ENCODE results near the gene IL22RA1.

The IL22RA1 gene

DNA sequence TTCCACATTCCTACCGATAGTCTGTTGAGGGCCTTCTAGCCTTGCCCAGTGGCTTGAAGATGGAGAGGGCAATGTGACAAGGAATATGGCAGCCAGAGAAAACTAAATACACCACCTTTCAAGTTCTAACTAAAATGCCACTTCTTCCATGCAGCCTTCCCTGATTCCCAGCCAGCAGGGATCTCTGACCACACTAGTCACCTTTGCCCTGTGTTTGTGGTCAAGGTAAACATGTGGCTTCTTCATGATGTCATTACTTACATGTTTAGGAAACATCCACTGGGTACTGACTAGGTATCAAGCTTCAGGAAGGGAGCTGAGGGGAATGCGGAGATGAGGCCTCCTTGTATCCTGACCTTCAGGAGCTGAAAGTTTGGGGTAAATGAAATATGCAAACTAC is 22.6 kb upstream of the IL22RA1 start:
- DNase-seq (ENCODE audit: low read depth in 2 of 2): no peak

DNA sequence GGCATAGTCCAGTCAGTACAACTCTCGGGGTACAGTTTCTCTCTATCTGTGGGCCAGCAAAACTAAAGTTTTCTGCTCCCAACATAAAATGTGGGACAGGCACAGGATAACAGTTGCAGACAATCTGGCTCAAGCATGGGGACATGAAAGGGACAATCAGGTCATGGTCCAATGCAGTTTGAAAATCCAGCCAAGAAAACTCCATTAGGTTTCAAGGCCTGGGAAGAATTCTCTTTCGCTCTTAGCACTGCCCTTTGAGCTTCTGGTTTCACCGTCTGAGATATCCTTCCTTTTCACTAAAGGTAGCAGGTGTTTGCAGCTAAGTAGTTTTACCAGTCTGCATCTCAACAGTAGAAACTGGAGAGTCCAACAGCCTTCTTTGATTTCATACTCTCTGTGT is 21.1 kb upstream of the IL22RA1 start:
- DNase-seq (ENCODE audit: low read depth in 2 of 2): no peak

DNA sequence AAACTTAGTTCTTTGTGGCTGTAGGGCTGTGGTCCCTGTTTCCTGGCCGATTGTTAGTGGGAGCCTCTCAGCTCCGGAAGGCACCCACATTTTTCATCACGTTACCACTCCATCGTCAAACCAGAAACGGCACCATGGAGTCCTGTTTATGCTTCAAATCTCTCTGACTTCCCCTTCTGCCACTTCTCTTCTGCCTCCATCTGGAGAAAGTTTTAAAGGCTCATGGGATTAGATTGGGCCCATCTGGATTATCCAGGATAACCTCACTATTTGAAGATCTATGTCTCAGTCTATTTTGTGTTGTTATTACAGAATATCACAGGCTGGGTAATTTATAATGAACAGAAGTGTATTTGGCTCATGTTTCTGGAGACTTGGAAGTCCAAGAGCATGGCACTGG is 19.3 kb upstream of the IL22RA1 start:
- DNase-seq (ENCODE audit: low read depth in 2 of 2): no peak

DNA sequence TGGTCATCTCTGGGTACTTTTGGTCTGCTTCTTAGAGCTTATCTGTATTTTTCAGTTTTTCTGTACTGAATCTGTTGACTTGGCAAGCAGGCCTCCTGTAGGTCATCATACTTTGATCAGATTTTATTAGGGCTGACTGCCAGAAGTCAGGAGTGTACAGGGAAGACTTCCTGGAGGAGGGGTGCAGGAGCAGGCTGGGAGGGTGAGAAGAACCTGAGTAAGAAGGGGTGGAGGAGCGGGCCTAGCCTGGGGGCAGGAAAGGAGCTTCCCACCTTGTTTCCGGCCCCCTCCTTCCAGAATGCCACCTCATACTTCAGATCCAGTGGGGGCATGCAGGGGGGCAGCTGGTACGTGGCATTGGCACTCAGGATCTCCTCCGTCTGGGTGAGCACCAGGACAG is 18.3 kb upstream of the IL22RA1 start:
- DNase-seq (ENCODE audit: low read depth in 2 of 2): no peak

DNA sequence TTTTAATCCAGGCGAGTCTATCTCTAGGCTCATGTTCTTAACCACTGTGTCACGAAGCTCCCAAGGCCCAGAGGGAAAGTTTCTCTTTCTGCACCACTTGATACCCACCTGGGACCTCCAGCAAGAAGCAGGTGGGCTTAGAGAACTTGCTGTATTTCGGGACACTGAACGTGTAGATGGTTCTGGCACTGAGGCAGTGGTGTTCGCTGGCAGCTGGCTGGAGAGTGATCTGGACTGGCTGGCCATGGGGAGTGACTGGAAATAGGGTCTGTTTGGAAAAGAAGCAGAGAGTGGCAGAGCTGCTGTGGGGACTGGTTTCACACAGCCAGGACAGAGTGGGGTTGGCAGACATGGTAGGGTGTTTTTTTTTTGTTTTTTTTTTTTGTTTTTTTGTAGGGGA is 16.4 kb upstream of the IL22RA1 start:
- DNase-seq (ENCODE audit: low read depth in 2 of 2): no peak

DNA sequence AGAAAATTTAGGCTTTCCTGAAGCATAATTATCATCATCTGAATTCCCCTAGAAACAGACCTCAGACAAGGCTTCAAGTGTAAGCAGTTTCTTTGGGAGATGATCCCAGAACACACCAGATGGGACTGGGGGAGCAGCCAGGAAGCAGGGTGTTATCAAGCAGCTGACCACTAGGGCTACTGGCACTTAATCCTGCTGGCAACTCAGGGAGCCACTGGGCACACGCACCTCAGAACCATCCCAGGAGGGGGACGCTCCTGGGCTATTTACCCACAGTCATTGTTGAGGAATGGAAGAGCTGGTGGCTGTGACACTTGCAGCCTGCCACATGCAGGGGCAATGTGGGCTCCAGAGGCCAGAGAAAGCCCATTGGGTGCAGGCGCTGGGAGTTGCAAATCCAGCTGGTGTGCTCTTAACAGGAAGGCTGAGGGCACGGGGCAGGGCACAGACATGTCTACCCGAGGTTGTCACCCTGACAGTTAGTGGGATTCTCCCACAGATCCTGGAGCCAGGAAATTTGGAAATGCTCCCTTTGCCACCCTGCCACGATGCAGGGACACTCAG is 15.1 kb upstream of the IL22RA1 start:
- no peak for DNase-seq (ENCODE audit: low read depth in 2 of 2)

DNA sequence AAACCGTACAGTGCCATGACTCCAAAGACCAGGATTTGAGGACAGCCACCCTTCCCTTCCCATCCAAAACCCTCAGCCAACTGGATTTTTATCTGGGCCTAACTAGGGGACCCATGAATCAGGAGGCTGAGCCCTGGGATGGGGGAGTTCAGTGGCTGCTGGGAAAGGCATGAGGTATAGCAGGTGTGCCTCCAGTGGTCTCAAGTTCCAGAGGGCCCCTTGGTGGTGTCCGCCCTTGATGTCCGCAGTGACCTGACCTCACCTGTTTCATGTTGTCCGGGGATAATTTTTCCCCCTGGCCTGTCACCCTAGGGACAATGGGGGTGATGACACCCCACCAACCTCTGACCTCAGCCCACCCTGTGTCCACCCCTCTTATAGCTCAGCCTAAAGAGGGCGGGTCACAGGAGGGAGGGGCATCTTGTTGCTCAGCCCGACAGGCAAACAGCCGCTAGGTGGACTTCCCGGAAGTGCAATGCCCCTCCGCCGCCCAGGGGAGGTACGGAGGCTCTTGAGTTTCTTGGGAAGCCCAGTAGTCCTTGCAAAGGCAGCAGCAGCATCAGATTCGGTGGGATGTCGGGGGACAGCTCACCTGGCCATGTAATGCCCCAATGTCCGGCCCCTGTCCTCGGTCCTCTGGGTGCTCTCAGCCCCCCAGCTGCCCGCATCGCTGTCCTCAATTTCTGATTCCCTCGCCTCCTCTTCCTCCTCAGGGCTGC is 13.8 kb upstream of the IL22RA1 start:
- no peak for DNase-seq (ENCODE audit: low read depth in 2 of 2)

DNA sequence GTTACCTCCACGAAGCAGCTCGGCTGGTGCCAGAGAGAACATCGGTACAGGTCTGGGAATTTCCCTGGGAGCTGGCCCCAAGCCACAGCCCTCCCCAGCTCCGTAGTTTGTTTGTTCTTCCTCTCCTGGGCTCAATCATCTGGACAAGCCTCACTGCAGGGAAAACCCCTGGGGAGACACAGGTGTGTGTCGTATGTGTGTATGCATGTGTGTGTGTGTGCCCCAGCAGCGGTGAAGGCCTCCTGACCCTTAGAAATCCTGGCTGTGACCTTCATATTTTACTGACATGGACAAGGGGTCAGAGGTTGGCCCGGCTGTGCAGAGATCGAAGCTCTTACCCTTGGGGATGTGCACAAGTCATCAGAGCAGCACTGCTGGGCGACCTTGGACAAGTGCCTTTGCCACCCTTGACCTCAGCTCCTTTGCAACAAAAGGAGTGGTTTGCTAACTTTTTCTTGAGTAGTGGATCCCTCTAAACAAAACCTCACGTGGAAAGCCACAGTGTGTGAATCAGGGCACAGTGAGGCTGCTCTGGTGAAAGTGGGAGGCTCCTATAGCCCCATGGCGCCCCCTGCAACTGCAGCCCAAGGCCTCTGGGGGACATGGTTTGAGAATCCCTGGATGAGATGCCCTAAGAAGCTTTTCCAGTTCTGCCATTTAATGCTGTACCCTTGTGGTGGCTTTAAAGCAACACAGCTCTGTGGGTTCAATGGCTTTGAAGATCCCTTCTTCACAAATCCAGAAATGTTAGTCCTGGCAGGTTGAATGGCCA is 12.3 kb upstream of the IL22RA1 start:
- DNase-seq (ENCODE audit: low read depth in 2 of 2): no peak

DNA sequence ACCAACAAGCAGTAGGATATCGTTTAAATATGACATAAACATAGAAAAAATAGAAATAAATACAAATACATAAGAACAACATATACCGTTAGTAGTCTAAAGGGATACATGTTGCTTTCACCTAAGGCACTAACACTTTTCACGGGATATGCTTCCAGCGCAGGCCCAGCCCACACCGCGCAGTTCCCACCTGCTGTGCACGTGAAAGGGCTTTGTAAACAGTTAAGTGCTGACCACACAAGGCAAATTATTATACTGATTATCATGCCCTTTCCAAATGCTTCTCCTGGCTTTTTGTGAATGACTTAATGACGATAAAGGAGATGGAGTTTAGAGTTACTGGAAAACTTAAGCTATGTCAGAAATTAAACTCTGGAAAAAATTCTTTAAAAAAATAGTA is 11.3 kb upstream of the IL22RA1 start:
- no peak for DNase-seq (ENCODE audit: low read depth in 2 of 2)

DNA sequence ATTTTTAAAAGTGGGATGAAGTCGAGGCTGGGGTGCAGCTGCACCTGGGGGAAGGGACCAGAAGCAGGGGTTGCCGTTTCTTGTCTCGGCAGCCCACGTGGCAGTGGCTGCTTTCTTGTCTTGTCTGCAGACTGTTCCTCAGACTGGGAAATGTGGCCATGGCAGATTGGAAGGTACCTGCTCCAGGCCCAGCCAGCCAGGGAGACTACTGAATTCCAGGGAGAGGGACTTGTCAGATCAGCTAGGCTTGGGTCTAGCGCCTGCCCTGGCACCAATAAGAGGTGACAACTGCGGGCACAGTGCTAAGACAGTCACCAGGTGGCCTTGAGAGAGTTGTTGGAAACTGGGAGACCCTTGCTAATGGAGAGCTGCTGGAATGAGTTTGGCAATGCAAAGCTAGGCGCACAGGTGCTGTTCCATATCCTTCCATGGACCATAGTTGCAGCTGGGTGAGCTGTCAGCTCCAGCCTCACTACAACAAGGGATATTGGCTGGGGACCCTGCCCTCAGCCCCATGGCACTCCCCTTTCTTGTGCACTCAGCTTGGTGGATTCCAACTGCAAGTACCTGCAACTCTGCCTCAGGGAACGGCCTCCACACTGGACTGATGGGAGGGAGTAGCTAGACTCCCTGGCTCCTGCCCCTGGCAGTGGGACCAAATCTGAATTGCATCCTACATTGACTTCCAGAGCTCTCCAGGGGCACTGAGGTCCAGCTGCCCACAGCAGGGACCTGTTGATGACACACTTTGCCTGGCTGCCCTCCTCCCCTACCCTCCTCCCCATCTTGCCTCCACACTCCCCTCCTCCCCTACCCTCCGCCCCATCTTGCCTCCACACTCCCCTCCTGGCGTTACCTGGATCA is 9.9 kb upstream of the IL22RA1 start:
- no peak for DNase-seq (ENCODE audit: low read depth in 2 of 2)

DNA sequence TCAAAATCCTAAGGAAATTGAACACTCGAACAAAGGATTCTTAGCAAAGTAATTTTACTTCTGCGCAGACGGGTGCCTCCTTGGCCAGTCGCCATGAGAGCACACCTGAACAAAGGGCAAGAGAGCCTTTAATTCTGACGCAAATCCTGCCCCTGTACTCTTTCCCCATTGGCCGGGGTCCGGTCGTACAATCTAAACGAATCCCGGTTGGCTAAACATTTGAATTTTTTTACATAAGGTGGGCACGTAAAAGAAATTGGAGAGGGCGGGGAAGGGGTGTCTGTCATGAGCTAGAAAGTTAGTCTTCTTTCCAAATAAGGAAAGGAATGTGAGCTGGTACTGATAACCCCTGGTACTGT is 8.2 kb upstream of the IL22RA1 start:
- DNase-seq (ENCODE audit: low read depth in 2 of 2): no peak

DNA sequence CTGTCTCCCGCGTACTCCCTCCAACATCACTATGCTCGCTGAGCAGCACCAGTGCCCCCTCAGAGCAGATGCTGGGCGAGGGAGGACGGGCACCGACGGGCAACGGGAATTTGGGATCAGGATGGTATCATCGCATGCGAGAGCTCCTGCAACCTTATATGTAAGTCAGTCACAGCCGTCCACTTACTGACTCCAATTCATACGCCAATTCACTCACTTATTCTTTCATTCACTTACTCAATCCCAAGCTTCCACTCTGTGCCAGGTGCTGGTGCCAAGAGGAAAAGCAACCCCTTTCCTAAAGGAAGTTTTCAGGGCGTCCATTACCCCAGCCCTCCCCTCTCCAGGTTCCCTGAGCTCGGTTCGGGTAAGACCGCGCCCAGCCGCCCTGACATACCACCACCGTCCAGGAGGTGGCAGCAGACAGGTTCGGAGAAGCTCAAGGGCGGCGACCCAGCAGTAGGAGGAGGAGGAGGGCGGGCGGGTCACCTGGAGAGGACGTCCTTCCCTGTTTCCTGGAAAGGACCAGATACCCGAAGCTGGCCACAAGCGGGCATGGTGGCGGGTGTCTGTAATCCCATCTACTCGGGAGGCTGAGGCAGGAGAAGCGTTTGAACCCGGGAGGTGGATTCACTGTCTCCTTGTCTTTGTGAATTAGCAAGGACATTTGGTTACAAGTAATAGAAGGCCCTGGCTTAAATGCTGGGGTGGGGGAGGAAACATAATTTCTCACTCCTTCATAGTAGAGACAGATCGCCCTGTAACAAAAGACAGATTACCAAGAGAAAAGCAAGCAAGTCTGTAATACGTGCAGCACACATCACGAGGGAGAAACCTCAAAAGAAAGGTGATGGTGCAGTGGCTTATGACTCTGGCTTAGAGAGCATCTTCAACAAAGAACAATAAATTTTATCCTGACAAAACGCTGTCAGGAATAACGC is 7.6 kb upstream of the IL22RA1 start:
- peak; percentile 72 to 73 for DNase-seq (ENCODE audit: low read depth in 2 of 2)

DNA sequence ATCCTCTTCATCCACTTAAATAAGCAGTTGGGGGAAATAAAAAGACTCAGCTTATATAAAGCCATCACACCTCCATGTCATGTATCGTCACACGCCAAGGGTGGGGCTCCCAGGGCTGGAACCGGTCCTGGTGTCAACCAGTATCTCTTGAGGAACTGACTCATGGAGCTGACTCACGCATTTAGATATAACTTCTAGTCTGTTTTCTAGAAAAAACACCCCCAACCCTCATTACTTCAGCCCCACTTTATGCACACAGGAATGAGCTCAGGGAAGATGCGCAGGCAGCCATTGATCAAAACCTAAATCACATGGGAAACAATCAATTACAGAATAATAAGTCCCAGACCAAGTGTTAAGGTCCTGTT is 6.9 kb upstream of the IL22RA1 start:
- peak; percentile 39 to 44 for DNase-seq (ENCODE audit: low read depth in 2 of 2)

DNA sequence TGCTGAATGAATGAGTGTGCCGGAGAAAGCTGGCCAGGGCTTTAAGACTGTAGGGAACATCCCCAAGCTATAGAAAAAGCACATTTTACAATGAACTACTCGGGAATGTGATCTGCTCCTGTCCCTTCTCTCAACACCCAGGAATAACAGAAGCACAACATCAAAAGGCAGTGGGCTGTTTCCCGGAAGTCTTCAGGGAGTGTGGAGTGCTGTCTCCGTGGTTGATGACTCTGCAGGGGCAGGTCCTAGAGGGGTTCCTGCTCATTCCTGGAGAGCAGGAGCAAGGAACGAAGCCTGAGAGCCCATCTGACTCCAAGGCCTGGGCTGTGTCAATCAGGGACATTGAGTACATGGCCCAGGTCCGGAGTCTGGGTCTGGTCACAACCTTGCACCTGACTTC is 4.9 kb upstream of the IL22RA1 start:
- DNase-seq (ENCODE audit: low read depth in 2 of 2): no peak

DNA sequence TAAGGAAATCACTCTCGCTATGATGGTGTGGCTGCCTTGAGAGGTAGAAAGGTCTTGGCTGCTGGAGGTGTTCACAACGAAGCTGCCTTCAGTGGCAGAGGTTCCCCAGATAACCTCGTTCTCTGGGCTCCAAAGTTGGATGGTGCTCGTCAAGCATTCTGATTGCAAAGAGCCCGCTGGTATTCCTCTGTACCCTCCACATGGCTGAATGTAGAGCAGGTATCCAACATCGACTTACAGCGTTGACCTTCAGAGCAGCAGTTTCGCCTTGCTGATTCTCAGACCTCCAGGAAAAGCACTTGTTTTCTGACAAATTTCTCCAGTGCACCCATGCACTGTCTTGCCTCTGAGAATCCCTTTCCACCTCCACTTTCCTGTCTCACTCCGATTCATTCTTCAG is 4.3 kb upstream of the IL22RA1 start:
- no peak for DNase-seq (ENCODE audit: low read depth in 2 of 2)

DNA sequence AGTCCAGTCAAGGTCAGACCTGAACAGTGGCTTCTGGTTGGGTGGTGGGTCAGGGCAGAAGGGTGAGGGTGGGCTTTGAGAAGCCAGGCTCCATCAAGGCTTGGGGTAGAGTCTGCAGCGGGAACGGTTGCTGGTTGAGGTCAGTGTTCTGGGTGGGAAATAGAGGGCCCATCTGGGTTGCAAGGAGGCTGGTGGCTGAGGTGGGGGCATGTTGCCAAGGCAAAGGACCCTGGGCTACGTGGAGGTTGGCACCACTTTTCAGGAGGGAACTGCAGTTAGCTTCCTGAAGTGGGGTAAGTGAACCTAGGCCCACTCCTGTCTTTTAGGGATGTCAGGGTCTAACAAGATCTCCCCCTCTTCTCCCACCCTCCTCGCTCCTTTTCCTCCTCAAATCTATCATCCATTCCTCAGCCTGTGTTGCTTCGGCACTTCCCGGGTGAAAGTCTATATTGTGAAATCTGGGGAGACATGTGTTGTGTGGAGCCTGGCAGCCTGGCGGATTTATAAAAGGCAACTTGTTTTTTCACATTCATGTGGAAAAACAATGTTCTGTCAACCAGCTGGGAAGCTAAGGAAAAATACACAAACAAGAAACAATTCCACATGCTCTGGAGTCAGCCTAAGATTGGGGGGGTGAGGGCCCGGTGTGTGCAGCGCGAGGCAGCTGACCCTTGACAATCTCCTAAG is 1.5 kb downstream of the IL22RA1 start:
- no peak for DNase-seq (ENCODE audit: low read depth in 2 of 2)

DNA sequence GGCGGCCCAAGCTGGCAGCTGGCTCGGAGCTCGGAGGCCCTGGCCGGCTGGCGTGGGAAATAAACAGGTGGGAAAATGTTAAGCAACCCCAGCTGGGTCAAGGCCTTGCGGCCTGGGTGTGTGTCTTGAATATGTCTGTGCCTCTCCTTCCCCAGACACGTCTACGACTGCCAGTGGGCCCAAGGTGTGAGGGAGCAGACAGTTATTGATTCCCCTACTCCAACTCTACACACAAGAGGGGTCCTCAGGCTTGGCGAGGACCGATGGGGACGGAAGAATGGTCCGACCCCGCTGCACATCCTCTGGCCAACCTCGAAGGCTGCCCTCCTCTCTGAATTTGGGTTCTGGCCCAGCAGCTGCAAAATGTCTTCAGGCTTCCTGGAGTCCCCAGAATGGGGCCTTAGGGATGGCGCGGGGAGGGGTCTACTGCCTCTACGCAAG is 2.2 kb downstream of the IL22RA1 start:
- DNase-seq (ENCODE audit: low read depth in 2 of 2): no peak

DNA sequence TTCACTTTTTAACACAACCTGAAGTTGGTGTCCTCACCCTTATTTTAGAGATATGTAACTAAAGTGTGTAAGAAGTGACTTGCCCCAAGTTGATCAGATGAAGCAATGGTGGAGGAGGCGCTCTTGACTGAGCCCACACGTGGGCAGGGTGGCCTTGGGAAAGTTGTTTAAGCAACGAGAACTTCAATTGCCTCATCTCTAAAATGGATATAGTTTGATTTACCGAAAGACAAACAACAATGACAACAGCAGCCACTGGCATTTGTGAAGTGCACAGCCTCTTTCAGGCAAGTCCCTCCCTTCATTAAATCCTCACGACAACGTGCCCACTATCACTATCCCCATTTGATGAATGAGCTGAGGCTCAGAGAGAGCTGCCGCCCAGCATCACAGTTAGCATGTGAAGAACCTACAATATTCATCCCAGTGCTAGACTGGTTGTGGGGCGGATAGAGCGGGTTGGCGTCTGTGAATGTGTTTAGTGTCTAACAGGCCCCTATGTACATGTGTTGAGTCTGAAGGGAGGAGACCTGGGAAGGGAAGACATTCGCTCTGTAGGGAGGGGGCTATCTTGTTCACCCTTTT is 3.0 kb downstream of the IL22RA1 start:
- no peak for DNase-seq (ENCODE audit: low read depth in 2 of 2)

DNA sequence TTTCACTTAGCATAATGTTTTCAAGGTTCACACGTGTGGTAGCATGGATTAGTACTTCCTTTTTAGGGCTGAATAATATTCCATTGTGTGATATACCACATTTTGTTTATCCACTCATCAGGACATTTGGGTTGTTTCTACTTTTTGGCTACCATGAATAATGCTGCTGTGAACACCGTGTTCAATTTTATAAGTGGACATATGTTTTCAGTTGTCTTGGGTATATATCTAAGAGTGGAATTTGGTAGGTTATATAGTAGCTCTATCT is 3.8 kb downstream of the IL22RA1 start:
- no peak for DNase-seq (ENCODE audit: low read depth in 2 of 2)

DNA sequence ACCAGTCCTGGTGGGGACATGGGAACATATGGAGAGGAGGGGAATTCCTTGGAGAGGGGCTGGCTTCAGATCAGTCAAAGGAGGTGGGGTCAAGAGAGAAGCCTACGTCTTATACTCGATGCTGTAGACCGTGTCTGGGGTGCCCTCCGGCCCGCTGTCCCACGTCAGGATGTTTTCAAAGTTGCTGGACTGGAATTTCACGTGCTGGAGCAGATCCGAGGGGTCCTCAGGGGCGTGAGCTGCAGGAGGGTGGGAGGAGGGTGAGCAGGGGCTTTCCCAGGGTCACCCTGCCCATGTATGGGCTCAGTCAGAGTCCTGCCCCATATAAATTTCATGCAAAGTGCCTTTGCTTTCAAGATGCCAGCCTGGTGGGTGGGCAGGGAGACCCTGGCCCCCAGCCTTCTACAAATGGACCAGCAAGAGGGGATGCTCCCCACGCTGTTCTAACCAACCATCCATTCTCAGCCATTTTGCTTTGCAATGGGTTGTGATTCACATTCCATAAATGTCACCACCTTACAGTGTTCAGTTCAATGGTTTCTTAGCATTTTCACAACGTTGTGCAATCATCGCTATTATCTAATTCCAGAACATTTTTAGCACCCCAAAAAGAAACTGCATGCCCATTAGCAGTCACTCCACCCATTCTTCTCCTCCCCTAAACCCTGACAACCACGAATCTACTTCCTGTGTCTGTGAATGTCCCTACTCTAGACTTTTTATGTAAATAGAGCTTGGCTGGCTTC is 4.3 kb downstream of the IL22RA1 start:
- no peak for DNase-seq (ENCODE audit: low read depth in 2 of 2)

All from stimulated activated CD8-positive, alpha-beta memory T cell treated with anti-CD3 and anti-CD28 coated beads, Interleukin-7, amount 100 ng/mL, for 4 hours (primary cell).